SIG-M5 (cell line): ENCODE results near the gene CCDC110.

ENCODE experiments used
- DNase-seq: peaks from one replicate; lab custom pipeline; 2025; lab: John Stamatoyannopoulos, UW

The CCDC110 gene

DNA sequence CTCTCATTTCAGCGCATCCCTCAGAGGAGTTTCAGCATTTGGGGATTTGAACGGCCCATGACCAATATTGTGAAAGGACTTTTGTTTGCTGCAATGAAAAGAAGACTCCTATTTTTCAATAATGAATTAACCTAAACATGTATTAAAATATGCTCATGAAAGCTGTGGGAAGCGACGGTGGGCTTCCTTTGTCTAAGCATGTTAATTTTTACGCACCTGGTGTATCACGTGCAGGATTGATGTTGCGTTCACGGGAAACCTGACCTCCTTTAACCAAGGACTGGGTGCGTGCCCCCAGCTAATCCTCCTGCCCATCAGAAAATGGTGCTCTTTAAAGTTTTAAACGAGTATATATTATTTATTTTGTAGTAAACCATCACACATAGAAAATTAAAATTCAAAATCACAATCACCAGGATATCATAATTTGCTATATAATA, 590 bp upstream of the CCDC110 start:
- DNase-seq = no peak

GRCh38 chr4:185470501-185471195, 885 bp downstream of the CCDC110 start:
- no peak for DNase-seq

DNA sequence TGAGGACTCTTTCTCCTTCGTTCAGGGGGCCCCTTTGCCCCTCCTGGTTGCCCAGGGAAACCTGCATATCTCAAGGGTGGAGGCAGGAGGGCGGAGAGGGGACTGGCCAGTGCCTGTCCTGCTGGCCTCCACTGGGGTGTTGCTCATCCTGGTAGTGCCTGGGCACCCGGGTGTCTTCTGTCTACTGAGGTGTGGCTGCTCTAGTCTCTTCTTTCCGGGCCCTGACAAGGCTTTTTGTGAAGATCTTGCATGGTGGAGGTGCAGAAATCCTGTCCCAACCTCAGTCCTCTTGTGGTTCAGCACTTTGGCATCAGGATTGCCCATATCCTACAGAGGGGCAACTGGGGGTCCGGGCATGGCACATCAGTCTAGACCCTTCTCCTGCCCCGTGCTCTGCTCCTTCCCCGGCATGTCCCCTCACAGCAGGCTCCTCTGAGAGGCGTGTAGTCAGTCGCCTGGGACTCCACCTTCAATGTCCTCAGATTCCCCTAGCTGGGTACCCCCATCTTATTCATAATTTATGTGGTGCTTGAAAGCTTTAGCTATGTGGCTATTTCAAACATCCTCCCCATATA, 1.9 kb downstream of the CCDC110 start:
- DNase-seq = no peak

- DNase-seq = no peak
Observed at GRCh38 chr4:185468999-185469398, 2.5 kb downstream of the CCDC110 start.

GRCh38 chr4:185467991-185468390, 3.5 kb downstream of the CCDC110 start:
- no peak for DNase-seq

DNA sequence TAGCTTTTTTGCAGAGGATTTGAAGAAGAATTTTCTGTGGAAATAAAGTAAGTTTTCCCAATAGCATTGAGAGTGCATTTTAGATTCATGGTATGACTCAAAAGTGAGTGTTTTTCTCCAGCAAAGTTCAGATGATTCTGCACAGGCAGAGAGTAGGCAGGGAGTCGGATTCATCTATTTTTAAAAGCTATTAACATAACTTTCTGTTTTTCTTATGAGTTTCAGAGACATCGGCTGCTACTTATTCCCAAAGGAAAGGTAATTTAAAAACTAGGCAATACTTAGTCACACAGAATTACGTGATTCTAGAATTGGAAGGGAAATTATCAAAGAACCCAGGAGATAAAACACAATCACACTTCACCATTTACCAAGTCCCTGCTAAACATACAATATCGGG, 4.4 kb downstream of the CCDC110 start:
- no peak for DNase-seq

- DNase-seq = no peak
Observed at GRCh38 chr4:185465707-185466106, 5.8 kb downstream of the CCDC110 start.

DNA sequence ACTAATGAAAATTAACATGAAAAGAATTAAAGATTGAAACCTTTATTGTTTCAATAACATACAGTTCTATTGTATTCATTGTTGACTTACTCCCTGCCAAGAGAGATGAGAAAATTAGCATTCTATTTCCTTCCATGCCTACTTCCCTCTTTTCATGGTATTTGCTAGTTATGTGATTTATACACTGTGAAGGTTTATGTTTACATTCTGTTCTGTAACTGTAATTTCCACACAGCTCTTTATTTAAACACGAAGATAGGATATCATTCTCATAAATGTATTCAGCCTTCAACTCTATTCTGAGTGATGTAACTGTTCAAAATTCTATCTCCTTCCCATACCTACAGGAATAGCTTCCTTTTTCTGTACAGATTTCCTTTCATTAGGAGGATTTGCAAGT, 6.6 kb downstream of the CCDC110 start:
- no peak for DNase-seq

GRCh38 chr4:185464183-185464582, 7.3 kb downstream of the CCDC110 start:
- no peak for DNase-seq

GRCh38 chr4:185463541-185463940, 8.0 kb downstream of the CCDC110 start:
- DNase-seq = no peak

DNA sequence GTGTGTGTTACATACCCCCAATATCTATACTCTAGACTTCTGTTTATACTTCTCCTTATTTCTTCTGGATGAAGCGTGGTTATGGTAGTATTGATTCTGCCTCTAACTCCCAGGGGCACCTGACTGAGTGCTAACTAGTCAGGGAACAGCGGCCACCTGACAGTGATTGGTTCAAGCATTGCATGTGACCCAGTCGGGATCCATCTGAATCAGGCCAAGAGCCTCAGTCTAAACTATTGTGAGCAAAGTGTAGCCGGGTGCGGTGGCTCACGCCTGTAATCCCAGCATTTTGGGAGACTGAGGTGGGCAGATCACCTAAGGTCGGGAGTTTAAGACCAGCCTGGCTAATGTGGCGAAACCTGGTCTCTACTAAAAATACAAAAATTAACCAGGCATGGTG, 10.0 kb downstream of the CCDC110 start:
- DNase-seq = no peak

GRCh38 chr4:185457136-185457535, 14.4 kb downstream of the CCDC110 start:
- no peak for DNase-seq

- no peak for DNase-seq
Observed at GRCh38 chr4:185456131-185456530, 15.4 kb downstream of the CCDC110 start.

DNA sequence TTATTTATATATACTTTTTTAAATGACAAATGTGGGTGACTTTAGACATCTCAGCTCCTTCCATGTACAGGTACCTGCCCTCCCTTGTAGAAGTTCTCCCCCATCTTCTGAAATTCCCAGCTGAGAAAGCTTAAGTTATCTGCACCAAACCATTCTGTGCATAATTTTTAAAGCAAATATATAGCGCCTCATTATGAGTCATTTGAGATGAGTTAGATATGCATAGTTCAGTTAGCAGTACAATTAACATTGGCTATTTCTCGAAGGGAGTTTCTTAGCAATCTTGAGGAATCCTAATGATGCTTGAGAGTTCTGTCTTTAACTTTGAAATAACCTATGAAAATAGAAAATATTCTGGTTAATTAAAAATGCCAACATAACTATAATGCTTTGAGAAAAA, 26.3 kb downstream of the CCDC110 start:
- DNase-seq = no peak

DNA sequence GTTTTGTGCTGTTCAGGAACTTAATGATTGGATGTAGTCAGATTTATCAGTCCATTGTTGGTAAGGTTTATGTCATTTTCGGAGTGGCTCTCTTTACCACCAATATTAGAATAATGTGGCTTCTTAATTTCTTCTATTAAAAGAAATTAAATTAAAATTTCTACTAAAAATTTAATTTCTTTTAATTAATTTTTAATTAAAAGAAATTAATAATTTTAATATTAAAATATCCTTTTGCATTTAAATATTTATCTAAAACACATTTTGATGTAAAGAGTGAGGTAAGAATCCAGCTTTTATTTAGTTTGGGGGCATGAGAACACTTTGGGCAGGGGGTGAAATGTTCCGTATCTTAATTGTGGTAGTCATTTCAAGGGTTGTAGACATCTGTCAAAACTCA, 30.1 kb downstream of the CCDC110 start:
- no peak for DNase-seq

DNA sequence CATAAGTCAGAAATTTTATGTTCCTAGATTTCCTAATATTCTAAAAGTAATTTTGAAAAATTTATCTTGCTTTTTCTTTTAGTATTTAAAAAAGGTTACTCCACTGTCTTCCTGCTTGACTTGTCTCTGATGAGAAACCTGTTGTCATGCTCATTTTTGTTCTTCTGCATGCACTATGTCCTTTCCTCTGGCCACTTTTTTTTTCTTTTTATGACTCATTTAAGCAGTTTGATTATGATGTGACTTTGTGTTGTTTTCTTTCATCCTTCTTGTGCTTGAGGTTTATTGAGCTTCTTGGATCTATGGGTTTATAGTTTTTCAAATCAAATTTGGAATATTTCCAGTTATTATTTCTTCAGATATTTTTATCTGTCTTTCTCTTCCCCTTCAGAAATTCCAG, 33.7 kb downstream of the CCDC110 start:
- DNase-seq = no peak

DNA sequence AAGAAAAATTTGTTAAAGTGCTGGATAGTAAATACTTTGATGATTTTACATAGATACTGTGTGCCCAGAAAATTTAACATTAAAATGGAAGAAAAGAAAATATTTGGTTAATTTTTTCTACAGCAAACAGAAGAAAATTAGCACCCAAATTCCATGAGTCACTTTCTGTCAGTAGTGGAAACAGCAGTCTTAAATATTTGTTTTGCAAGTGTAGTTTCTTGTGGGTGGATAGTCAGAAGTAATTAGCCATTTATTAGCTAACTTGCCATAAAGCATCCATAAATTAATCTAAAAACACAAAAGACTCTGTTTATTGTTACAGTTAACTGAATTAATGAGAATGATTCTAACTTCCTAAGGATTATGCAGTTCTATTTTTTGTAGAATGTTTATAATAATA, 36.1 kb downstream of the CCDC110 start:
- DNase-seq = no peak

- no peak for DNase-seq
Observed at GRCh38 chr4:185429660-185430059, 41.9 kb downstream of the CCDC110 start.

DNA sequence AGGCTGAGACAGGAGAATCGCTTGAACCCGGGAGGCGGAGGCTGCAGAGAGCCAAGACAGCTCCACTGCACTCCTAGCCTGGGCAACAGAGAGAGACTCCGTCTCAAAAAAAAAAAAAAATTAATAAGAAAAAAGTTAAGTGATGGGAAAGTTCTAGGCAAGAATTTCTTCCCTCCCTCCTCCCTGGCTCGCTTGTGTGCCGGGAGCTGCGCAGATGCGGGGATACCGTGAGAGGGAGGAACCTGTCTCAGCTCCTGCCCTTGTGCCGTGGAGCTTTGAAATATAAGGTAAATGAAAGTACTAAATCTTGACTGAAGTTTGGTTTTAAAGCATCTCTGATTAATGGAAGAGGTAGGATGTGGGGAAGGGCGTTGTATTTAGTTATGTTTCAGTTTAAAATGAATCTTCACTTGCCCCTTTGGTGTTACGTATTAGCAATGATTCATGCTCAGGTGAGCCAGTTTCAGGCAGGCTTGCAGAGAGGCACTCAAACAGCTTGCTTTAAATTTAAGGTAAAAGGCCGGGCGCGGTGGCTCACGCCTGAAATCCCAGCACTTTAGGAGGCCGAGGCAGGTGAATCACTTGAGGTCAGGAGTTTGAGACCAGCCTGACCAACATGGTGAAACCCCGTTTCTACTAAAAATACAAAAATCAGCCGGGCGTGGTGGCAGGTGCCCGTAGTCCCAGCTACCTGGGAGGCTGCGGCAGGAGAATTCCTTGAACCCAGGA, 44.4 kb downstream of the CCDC110 start:
- DNase-seq = no peak

GRCh38 chr4:185425647-185426352, 45.7 kb downstream of the CCDC110 start, which contains the start of gene UFSP2:
Gene UFSP2, minus strand, starts transcription at chr4:185425964. Its CDS starts 96 bp downstream, at chr4:185425868.
- no peak for DNase-seq

DNA sequence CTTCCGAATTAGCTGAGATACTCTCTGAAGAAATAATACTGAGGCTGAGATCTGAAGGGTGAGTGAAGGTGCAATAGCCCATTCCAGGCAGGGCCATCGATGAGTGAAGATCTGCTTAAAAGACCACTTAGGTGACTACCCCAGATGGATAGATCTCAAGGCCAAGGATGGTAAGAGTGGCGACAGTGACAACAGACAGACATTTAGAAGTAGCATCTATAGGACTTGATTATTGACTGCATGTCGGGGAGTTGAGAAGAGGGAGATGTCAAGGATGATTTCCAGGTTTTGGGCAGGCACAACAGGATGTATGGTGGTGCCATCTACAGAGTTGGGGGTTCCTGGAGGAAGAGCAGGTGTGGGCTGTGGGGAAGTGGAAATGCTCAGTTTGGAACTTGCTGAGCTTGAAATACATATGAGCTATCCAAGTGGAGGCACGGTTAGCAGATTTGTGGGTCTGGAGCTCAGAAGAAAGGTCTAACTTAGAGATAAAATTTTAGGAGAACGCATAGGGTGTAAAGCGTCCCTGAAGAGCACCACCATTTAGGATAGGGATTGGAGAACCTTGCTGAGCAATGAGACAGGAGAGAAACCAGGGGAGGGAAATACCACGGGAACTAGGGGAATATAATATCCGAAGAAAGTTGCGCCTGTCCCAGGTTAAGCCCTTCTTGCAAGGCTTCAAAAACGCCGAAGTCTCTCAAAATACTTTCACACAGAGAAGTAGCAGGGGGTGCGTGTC, 46.5 kb downstream of the CCDC110 start:
- no peak for DNase-seq
